ENCODE results near the gene RARG. TPM values are rescaled to one million over a fixed set of nuclear protein-coding genes. Genes with fewer than 3 reads are reported as not detected.

RARG gene
- total RNA-seq, 1 experiment from 2014 or later = 11.8 TPM

- Mint-ChIP-seq H3K27me3 (ENCODE audit: insufficient read depth, unreplicated experiment) (no peaks in the 10 kb centered on the region), H3K9me3 (ENCODE audit: unreplicated experiment) (no peaks in the 10 kb centered on the region), H3K4me3 (ENCODE audit: unreplicated experiment) (no peak overlapping the region), H3K27ac (ENCODE audit: unreplicated experiment) (no peak overlapping the region), H3K36me3 (ENCODE audit: insufficient read depth, unreplicated experiment) (no peaks in the 10 kb centered on the region), H3K4me1 (ENCODE audit: low read depth, unreplicated experiment) (no peaks in the 10 kb centered on the region)
- ChIA-PET CTCF (interaction anchor here (1.3 to 1.4 kb wide), 2 partner anchors 130 to 143 kb away, joined by 3 to 4 read pairs; partner anchors contain the start of gene SPRYD3), POLR2A (no interaction called here)
- H3K36me3 ChIP-seq (ENCODE audit: control insufficient read depth, insufficient read depth, low read length) = no peaks in the 10 kb centered on the region
- no peaks in the 10 kb centered on the region for H3K4me1 ChIP-seq
- H3K4me3 ChIP-seq (ENCODE audit: low read depth, low read length) = no peak overlapping the region
- no peaks in the 10 kb centered on the region for H3K27me3 ChIP-seq (replicated peaks; ENCODE audit: control insufficient read depth, insufficient read depth, low read length)
- no peaks in the 10 kb centered on the region for H3K9me3 ChIP-seq
- TF ChIP-seq CTCF (IDR thresholded peaks at IDR 0.05; ENCODE audit: insufficient read depth in 1 of 2, low read depth in 1 of 2, low read length in 1 of 2, severe bottlenecking in 1 of 2, unreplicated experiment in 1 of 2) = no peak
- intact Hi-C loops (cut with micrococcal nuclease; ENCODE audit: unreplicated experiment) = no loop called here
- DNase-seq = no peak
- BruUV-seq (replicated peaks) = no TSS peak
Observed at GRCh38 chr12:53208877-53209463, 23.0 kb downstream of the RARG start.

DNA sequence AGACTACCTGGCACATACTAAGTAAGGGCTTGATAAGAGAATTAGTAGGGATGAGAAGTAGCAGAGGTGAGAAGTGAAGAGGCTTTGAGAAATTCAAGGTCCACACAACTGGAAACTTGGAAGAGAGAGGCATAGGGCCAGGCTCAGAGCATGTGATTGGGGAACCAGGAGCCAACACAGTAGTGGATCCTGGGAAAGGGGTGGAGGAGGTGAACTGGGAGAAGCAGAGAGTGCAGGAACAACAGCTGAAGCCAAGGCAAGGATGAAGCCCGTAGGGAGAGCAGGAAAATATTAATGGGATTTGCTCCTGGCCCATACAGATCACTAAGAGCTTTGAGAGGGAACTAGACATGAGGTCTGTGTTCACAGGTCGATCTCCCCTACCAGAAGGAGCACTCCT, 23.6 kb downstream of the RARG start:
- no peak overlapping the region for H3K27ac Mint-ChIP-seq (ENCODE audit: unreplicated experiment)
- DNase-seq = no peak
- H3K36me3 Mint-ChIP-seq (ENCODE audit: insufficient read depth, unreplicated experiment) = no peaks in the 10 kb centered on the region
- intact Hi-C loops (cut with micrococcal nuclease; ENCODE audit: unreplicated experiment) = no loop called here
- Histone ChIP-seq H3K9me3 (no peaks in the 10 kb centered on the region), H3K4me3 (ENCODE audit: low read depth, low read length) (no peak overlapping the region), H3K4me1 (no peaks in the 10 kb centered on the region), H3K27me3 (replicated peaks; ENCODE audit: control insufficient read depth, insufficient read depth, low read length) (no peaks in the 10 kb centered on the region), H3K36me3 (ENCODE audit: control insufficient read depth, insufficient read depth, low read length) (no peaks in the 10 kb centered on the region)
- H3K4me1 Mint-ChIP-seq (ENCODE audit: low read depth, unreplicated experiment) = no peaks in the 10 kb centered on the region
- no peak overlapping the region for H3K4me3 Mint-ChIP-seq (ENCODE audit: unreplicated experiment)
- no TSS peak for BruUV-seq (replicated peaks)
- POLR2A ChIA-PET = interaction anchor here (0.6 kb wide), 1 partner anchor 26 kb away, joined by 3 read pairs; no protein-coding TSS in a partner anchor
- H3K27me3 Mint-ChIP-seq (ENCODE audit: insufficient read depth, unreplicated experiment) = no peaks in the 10 kb centered on the region
- no peak for TF ChIP-seq CTCF (IDR thresholded peaks at IDR 0.05; ENCODE audit: insufficient read depth in 1 of 2, low read depth in 1 of 2, low read length in 1 of 2, severe bottlenecking in 1 of 2, unreplicated experiment in 1 of 2)
- CTCF ChIA-PET = interaction anchor here (1.3 to 1.4 kb wide), 2 partner anchors 129 to 142 kb away, joined by 3 to 4 read pairs; partner anchors contain the start of gene SPRYD3
- H3K9me3 Mint-ChIP-seq (ENCODE audit: unreplicated experiment) = no peaks in the 10 kb centered on the region

DNA sequence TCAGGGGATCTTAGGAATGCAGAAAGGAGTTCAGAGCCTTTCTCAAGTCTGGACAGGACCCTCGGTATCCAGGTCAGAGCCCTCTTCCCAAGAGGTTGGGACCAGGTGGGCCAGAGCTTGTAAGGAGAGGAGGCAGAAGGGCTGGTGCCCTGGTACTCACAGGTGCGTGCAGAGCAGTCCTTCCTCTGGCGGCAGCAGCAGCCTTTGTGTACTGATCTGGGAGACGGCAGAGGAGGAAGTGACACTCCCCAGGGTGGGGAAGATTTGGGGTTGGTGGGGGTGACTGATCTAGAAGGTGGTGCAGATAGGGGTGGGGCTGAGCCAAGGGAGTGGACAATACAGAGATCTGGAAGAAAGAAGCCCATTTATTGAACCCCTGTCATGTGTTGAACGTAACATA, 25.0 kb downstream of the RARG start, which contains the start of gene ITGB7:
Gene ITGB7, minus strand, starts transcription at position 210 of the 400 bp plus-strand sequence. CDS start 6,808 bp downstream, outside the sequence.
- intact Hi-C loops (cut with micrococcal nuclease; ENCODE audit: unreplicated experiment) = no loop called here
- no peak for DNase-seq
- no peaks in the 10 kb centered on the region for H3K27me3 Mint-ChIP-seq (ENCODE audit: insufficient read depth, unreplicated experiment)
- H3K9me3 Mint-ChIP-seq (ENCODE audit: unreplicated experiment) = no peaks in the 10 kb centered on the region
- POLR2A ChIA-PET = no interaction called here
- CTCF ChIA-PET = no interaction called here
- no TSS peak for BruUV-seq (replicated peaks)
- H3K27me3 ChIP-seq (replicated peaks; ENCODE audit: control insufficient read depth, insufficient read depth, low read length) = no peaks in the 10 kb centered on the region
- H3K27ac Mint-ChIP-seq (ENCODE audit: unreplicated experiment) = peak within 1 kb of the TSS; percentile 40
- H3K4me3 Mint-ChIP-seq (ENCODE audit: unreplicated experiment) = no peak within 1 kb of the TSS
- no peaks in the 10 kb centered on the region for H3K4me1 Mint-ChIP-seq (ENCODE audit: low read depth, unreplicated experiment)
- no peaks in the 10 kb centered on the region for H3K36me3 Mint-ChIP-seq (ENCODE audit: insufficient read depth, unreplicated experiment)
- no peaks in the 10 kb centered on the region for H3K9me3 ChIP-seq
- no peaks in the 10 kb centered on the region for H3K36me3 ChIP-seq (ENCODE audit: control insufficient read depth, insufficient read depth, low read length)
- H3K4me1 ChIP-seq = no peaks in the 10 kb centered on the region
- TF ChIP-seq CTCF (IDR thresholded peaks at IDR 0.05; ENCODE audit: insufficient read depth in 1 of 2, low read depth in 1 of 2, low read length in 1 of 2, severe bottlenecking in 1 of 2, unreplicated experiment in 1 of 2) = no peak
- H3K4me3 ChIP-seq (ENCODE audit: low read depth, low read length) = no peak within 1 kb of the TSS
